GM23248 (cell line): ENCODE data around the gene DIP2C. TPM values are rescaled to one million over a fixed set of nuclear protein-coding genes. Genes with fewer than 3 reads are reported as not detected.

Source experiments
- DNase-seq: peaks from one replicate; pipeline ENCODE4 v3.0.0-alpha.2; 2015
- H2AFZ ChIP-seq: fragments of 200-600 bp; sonication (generic); 2 replicates; pipeline ENCODE4 v1.6.1; 2016; ENCODE audit warnings: antibody characterized with exemption
- H3F3A ChIP-seq: fragments of 200-600 bp; sonication (generic); 2 replicates; pipeline ENCODE4 v1.6.1; 2016; ENCODE audit warnings: mild to moderate bottlenecking, antibody characterized with exemption, mixed run types; ENCODE audit not compliant: insufficient read depth
- H3K27ac ChIP-seq: fragments of 200-600 bp; sonication (generic); 2 replicates; pipeline ENCODE4 v1.5.1; 2016; ENCODE audit warnings: mild to moderate bottlenecking
- H3K27me3 ChIP-seq: fragments of 200-600 bp; sonication (generic); replicated peaks from 2 replicates; pipeline ENCODE4 v1.6.1; 2016; ENCODE audit warnings: mild to moderate bottlenecking; ENCODE audit not compliant: insufficient read depth
- H3K36me3 ChIP-seq: fragments of 200-600 bp; sonication (generic); 2 replicates; pipeline ENCODE4 v1.6.1; 2016; ENCODE audit warnings: low read depth, mild to moderate bottlenecking
- H3K4me1 ChIP-seq: fragments of 200-600 bp; sonication (generic); 2 replicates; pipeline ENCODE4 v1.6.1; 2016; ENCODE audit warnings: mild to moderate bottlenecking; ENCODE audit not compliant: insufficient read depth
- H3K4me2 ChIP-seq: fragments of 200-600 bp; sonication (generic); one replicate; pipeline ENCODE4 v1.6.1; 2016; ENCODE audit warnings: mild to moderate bottlenecking; ENCODE audit not compliant: unreplicated experiment
- H3K4me3 ChIP-seq: fragments of 200-600 bp; sonication (generic); 2 replicates; pipeline ENCODE4 v1.5.1; 2016; ENCODE audit warnings: mild to moderate bottlenecking
- H3K79me2 ChIP-seq: fragments of 200-600 bp; sonication (generic); 2 replicates; pipeline ENCODE4 v1.6.1; 2016; ENCODE audit warnings: mild to moderate bottlenecking; ENCODE audit not compliant: insufficient read depth
- H3K9ac ChIP-seq: fragments of 200-600 bp; sonication (generic); 2 replicates; pipeline ENCODE4 v1.6.1; 2016; ENCODE audit warnings: mild to moderate bottlenecking
- H3K9me2 ChIP-seq: fragments of 200-600 bp; sonication (generic); 2 replicates; pipeline ENCODE4 v1.6.1; 2016; ENCODE audit warnings: mixed run types, mild to moderate bottlenecking, moderate library complexity; ENCODE audit not compliant: insufficient read depth
- H3K9me3 ChIP-seq: fragments of 200-600 bp; sonication (generic); one replicate; pipeline ENCODE4 v1.6.1; 2017; ENCODE audit warnings: low read depth
- H4K20me1 ChIP-seq: fragments of 200-600 bp; sonication (generic); 2 replicates; pipeline ENCODE4 v1.6.0; 2016; ENCODE audit not compliant: insufficient read depth
- EZH2 ChIP-seq: fragments of 200-600 bp; sonication (generic); IDR thresholded peaks from 2 replicates; pipeline ENCODE4 v1.6.1; 2018; ENCODE audit warnings: antibody characterized with exemption, mild to moderate bottlenecking; ENCODE audit not compliant: insufficient read depth, poor library complexity, severe bottlenecking
- EZH2phosphoT487 ChIP-seq: fragments of 200-600 bp; sonication (generic); IDR thresholded peaks from 2 replicates; pipeline ENCODE4 v1.6.1; 2018; ENCODE audit warnings: antibody characterized with exemption, moderate library complexity, mild to moderate bottlenecking, low read depth; ENCODE audit not compliant: insufficient read depth
- WGBS, 2 experiments: methylation state at CpG; one replicate each; pipeline ENCODE4 v1.1.6; 2015 to 2017; ENCODE audit warnings: low lambda C conversion rate in 2 of 2, low coverage in 1 of 2; ENCODE audit errors: missing lambda C conversion rate in 2 of 2; 5-methylcytosine and 5-hydroxymethylcytosine counted together
- in situ Hi-C: fragments of 300-500 bp; cut with MboI; formaldehyde crosslinking; loops from 2 replicates; pipeline ENCODE4 v1.15.0; 2020
- polyA plus RNA-seq: library from polyadenylated mRNA; unstranded; fragments of >200 nt; fragmentation: Nextera tagmentation; extraction: Ambion mirVana; gene quantifications from 2 replicates; pipeline ENCODE4 v1.2.1, GENCODE V29; 2016
- total RNA-seq: library from RNA; depleted of rRNA; stranded (reverse); fragments of >200 nt; shearing (Covaris generic); gene quantifications from 2 replicates; pipeline ENCODE4 v1.2.3, GENCODE V29; 2014

Gene DIP2C
- total and polyA plus RNA-seq, 2 experiments from 2014 or later: 12.0 to 13.1 TPM

- H3K4me3 ChIP-seq: no peak overlapping the region
- H2AFZ ChIP-seq: no peak overlapping the region
- H3K4me2 ChIP-seq: no peak overlapping the region
- H3K9me2 ChIP-seq: peaks cover 5% of the 10 kb centered on the region; the same call in 1 of the 2 replicates
- H3K27ac ChIP-seq: no peak overlapping the region
- H3K36me3 ChIP-seq: no peaks in the 10 kb centered on the region
- WGBS, 2 experiments: 85 to 87% methylated on average over 29 to 36 of the region's 37 CpGs
- H3K79me2 ChIP-seq: peaks cover 98% of the 10 kb centered on the region
- H3K9me3 ChIP-seq: no peaks in the 10 kb centered on the region
- in situ Hi-C loops: no loop called here
- TF ChIP-seq EZH2phosphoT487: no peak
- H3K9ac ChIP-seq: no peak overlapping the region
- no peak for DNase-seq
- no peaks in the 10 kb centered on the region for H3K27me3 ChIP-seq
- peaks cover 27% of the 10 kb centered on the region for H3F3A ChIP-seq
- no peaks in the 10 kb centered on the region for H3K4me1 ChIP-seq
- H4K20me1 ChIP-seq: peaks cover 21% of the 10 kb centered on the region; the same call in 1 of the 2 replicates
Observed at GRCh38 chr10:666237-667012, 23.0 kb downstream of the DIP2C start.

GRCh38 chr10:665579-666091, 23.8 kb downstream of the DIP2C start:
- H3K9me2 ChIP-seq: peaks cover 5% of the 10 kb centered on the region; the same call in 1 of the 2 replicates
- no peak overlapping the region for H3K9ac ChIP-seq
- peaks cover 21% of the 10 kb centered on the region; the same call in 1 of the 2 replicates for H4K20me1 ChIP-seq
- DNase-seq: no peak
- H3K9me3 ChIP-seq: no peaks in the 10 kb centered on the region
- in situ Hi-C loops: no loop called here
- 95 to 96% methylated on average over 30 of the region's 30 CpGs for WGBS, 2 experiments
- no peak overlapping the region for H3K27ac ChIP-seq
- TF ChIP-seq EZH2phosphoT487: no peak
- no peak for TF ChIP-seq EZH2
- H3K79me2 ChIP-seq: peaks cover 100% of the 10 kb centered on the region
- peaks cover 26% of the 10 kb centered on the region for H3F3A ChIP-seq
- H3K4me2 ChIP-seq: no peak overlapping the region
- no peak overlapping the region for H3K4me3 ChIP-seq
- H3K36me3 ChIP-seq: no peaks in the 10 kb centered on the region
- H2AFZ ChIP-seq: no peak overlapping the region
- no peaks in the 10 kb centered on the region for H3K27me3 ChIP-seq
- H3K4me1 ChIP-seq: 0 out of 2 replicates have a peak, but pooled peaks cover under 1% of the 10 kb centered on the region

DNA sequence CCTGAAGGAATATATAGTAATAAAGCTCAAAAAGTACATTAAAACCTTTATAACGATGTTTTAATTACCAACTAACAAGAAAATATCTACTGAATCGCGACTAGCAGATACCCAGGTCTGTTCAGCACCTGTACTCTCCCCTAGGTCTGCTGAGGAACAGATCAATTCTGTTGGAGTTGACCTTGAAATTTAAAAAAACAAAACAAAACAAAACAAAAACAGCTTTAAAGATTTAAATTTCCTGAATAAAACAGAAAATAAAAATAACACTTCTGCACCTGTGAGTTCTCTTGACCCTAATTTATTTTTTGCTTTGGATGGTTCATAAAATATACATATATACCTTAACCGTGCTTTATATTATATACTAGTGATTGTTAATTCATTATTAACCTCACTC, 24.6 kb downstream of the DIP2C start:
- H3K9me3 ChIP-seq: no peaks in the 10 kb centered on the region
- in situ Hi-C loops: no loop called here
- H4K20me1 ChIP-seq: peaks cover 17% of the 10 kb centered on the region; the same call in 1 of the 2 replicates
- no peak overlapping the region for H3K4me3 ChIP-seq
- TF ChIP-seq EZH2: no peak
- no peak for TF ChIP-seq EZH2phosphoT487
- no peak overlapping the region for H3K9ac ChIP-seq
- peaks cover 8% of the 10 kb centered on the region for H3K4me1 ChIP-seq
- H3F3A ChIP-seq: peaks cover 26% of the 10 kb centered on the region
- H3K27ac ChIP-seq: no peak overlapping the region
- no peaks in the 10 kb centered on the region for H3K36me3 ChIP-seq
- H3K9me2 ChIP-seq: peaks cover 5% of the 10 kb centered on the region; the same call in 1 of the 2 replicates
- no peak overlapping the region for H2AFZ ChIP-seq
- WGBS, 2 experiments: 93 to 97% methylated on average over 4 of the region's 4 CpGs
- no peak for DNase-seq
- H3K27me3 ChIP-seq: no peaks in the 10 kb centered on the region
- H3K4me2 ChIP-seq: no peak overlapping the region
- H3K79me2 ChIP-seq: peaks cover 100% of the 10 kb centered on the region

GRCh38 chr10:664301-664700, 25.2 kb downstream of the DIP2C start:
- 77 to 78% methylated on average over 7 of the region's 7 CpGs for WGBS, 2 experiments
- Histone ChIP-seq H3K4me2 (no peak overlapping the region), H3K9me2 (peaks cover 5% of the 10 kb centered on the region; the same call in 1 of the 2 replicates), H3K36me3 (no peaks in the 10 kb centered on the region), H3K4me1 (peaks cover 12% of the 10 kb centered on the region), H2AFZ (no peak overlapping the region), H3F3A (peaks cover 23% of the 10 kb centered on the region), H3K27me3 (no peaks in the 10 kb centered on the region), H4K20me1 (peaks cover 11% of the 10 kb centered on the region; the same call in 1 of the 2 replicates), H3K9me3 (no peaks in the 10 kb centered on the region), H3K9ac (no peak overlapping the region), H3K4me3 (no peak overlapping the region), H3K27ac (no peak overlapping the region), H3K79me2 (peaks cover 100% of the 10 kb centered on the region)
- TF ChIP-seq EZH2 (no peak), EZH2phosphoT487 (no peak)
- no peak for DNase-seq
- in situ Hi-C loops: no loop called here
